Measurements from ENCODE around the gene SIK3. TPM values are rescaled to one million over a fixed set of nuclear protein-coding genes. Genes with fewer than 3 reads are reported as not detected.
"Not testable (repeated sequence)": the region's sequence is repeated elsewhere in the genome, so short reads cannot be mapped to it uniquely, and the experiment has no call there.

SIK3 gene
- total RNA-seq, 1 donor from 2014 or later, result 28.7 TPM

DNA sequence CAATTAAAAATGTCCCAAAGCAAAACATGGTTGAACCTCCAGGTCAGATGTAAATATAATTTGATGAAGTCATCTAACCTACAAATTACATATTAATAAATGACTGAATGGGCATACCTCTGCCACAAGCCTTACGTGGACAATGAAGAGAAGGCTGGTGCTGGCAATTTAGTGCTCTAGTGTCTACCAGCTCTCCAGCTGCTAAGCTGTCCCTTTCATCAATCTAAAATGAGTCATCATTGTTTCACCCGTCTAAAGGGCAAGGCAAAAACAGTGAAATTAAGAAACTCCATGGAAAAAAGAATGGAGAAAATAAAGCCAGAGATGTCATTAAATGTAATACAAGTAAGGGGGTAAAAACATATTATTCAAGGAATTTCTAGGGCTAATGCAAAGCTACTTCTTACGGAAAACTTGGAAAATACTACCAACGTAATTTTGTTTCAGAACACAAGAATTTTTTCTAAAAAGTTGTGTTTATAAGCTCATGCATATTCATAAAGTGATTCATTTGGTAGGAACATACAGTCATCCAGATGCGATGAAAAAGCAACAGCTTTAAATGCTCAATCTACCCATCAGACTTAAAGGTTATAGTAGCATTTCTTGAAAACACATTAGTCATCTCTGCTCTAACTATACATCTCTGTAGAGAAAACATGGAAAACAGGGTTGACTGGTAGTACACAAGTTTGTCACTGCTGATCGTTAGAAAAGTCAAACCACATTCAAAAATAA is 71.5 kb downstream of the SIK3 start:
- intact Hi-C loops (cut with DNase I), result no loop called here
- no peak for DNase-seq (ENCODE audit: missing footprints)
- no peak for ATAC-seq

- ATAC-seq; intact Hi-C loops (cut with DNase I); DNase-seq (ENCODE audit: missing footprints): not testable (repeated sequence)
Observed at GRCh38 chr11:117023707-117024106, 74.5 kb downstream of the SIK3 start.

DNA sequence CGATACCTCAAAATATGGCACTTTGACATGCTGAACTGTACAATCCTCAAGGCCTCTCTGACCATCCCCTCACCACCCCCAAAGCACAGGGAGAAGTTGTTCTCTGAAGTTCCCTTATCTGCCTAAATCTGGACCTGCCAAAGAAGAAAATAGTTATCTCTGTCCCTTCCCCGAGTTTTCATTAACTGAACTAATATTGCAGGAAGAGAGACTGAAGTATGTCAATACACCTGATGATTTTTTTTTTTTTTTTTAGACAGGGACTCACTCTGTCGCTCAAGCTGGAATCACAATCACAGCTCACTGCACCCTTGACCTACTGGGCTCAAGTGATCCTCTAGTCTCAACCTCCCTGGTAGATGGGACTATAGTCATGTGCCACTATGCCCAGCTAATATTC is 75.0 kb downstream of the SIK3 start:
- ATAC-seq (no peak), DNase-seq (ENCODE audit: missing footprints) (no peak)
- intact Hi-C loops (cut with DNase I), result no loop called here

- ATAC-seq (no peak), DNase-seq (ENCODE audit: missing footprints) (no peak)
- intact Hi-C loops (cut with DNase I), result no loop called here
Observed at GRCh38 chr11:117022526-117022925, 75.7 kb downstream of the SIK3 start.

- no peak for ATAC-seq
- no peak for DNase-seq (ENCODE audit: missing footprints)
- intact Hi-C loops (cut with DNase I), result no loop called here
Observed at GRCh38 chr11:117020869-117021564, 77.2 kb downstream of the SIK3 start.

DNA sequence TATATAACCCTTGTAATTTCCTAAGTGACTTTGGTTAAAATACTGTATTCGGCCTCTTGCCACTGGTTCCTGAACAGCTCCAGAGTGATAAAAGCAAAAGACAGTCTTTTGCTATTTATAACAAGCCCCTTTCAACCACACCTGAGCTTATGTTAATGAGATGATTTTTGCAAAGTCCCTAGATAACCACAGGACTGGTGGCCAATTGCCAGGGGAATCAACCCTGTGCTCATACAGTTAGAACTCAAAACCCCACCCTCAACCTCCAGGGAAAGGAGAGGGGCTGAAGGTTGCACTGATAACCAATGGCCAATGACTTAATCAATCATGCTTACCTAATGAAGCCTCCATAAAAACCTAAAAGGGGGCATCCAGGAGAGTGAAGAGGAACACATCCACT is 77.9 kb downstream of the SIK3 start:
- no peak for DNase-seq (ENCODE audit: missing footprints)
- intact Hi-C loops (cut with DNase I), result no loop called here
- ATAC-seq, result no peak

DNA sequence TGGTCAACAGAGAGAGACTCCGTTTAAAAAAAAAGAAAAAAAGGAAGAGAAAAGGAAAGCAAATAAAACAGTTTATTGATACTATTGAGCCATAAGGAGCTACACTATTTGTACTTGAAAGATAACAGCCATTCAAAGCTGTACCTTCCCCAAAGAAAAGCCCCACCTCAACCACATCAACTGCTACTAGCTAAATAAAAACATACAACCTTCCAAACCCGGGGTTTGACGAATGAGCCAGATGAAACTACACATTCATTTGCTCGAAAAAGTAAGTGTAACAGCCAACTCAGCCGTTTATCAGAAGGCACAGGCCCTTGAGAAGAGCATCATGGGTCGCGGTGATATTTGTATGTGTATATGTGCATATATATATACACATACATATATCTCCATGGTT is 78.4 kb downstream of the SIK3 start:
- intact Hi-C loops (cut with DNase I), result no loop called here
- no peak for DNase-seq (ENCODE audit: missing footprints)
- no peak for ATAC-seq

DNA sequence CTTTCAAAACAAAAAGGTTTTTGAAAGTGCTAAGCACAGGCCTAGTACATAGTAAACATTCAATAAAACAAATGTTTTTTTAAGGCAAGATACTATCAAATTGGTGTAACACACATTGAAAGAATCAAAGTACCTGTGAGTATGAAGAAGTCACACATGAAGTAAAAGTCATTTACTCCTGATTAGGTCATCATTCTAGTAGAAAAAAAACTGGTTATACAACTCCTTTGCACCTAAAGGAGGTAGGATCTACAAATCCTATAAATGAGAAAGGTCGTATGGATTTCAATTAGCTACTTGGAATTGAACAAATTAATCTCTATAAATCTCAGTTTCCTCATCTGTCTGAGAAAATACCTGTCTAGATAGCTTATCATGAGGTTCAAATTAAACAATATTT is 80.8 kb downstream of the SIK3 start:
- intact Hi-C loops (cut with DNase I), result no loop called here
- ATAC-seq (no peak), DNase-seq (ENCODE audit: missing footprints) (no peak)

DNA sequence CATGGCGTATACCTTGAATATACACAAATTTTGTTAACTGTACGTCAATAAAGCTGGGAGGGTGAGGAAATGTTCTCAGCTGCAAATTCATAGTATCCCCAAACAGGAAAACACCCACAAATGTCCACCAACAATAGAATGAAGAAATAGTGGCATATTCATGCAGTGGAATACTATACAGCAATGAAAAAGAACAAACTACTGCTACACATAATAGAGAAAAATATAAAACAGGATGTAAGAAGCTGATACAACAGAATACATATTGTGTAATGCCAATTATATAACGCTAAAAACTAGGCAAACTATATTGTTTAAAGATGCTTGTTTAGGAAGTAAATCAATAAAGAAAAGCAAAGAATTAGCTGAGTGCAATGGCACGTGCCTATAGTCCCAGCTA is 81.5 kb downstream of the SIK3 start:
- ATAC-seq (no peak), DNase-seq (ENCODE audit: missing footprints) (no peak)
- intact Hi-C loops (cut with DNase I), result no loop called here

DNA sequence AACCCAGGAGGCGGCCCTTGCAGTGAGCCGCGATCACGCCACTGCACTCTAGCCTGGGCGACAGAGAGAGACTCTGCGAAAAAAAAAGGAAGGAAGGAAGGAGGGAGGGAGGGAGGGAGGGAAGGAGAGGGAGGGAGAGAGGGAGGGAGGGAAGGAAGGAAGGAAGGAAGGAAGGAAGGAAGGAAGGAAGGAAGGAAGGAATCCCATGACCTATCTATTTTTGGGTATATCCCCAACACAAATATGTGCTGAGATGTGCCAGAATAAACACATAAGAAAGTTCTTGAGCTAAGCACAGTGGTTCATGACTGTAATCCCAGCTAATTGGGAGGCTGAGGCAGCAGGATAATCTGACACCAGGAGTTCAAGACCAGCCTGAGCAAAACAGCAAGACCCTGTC is 82.0 kb downstream of the SIK3 start:
- intact Hi-C loops (cut with DNase I), result no loop called here
- DNase-seq (ENCODE audit: missing footprints) (no peak), ATAC-seq (no peak)

- intact Hi-C loops (cut with DNase I), result no loop called here
- DNase-seq (ENCODE audit: missing footprints) (no peak), ATAC-seq (no peak)
Observed at GRCh38 chr11:117011541-117011898, 86.7 kb downstream of the SIK3 start.

DNA sequence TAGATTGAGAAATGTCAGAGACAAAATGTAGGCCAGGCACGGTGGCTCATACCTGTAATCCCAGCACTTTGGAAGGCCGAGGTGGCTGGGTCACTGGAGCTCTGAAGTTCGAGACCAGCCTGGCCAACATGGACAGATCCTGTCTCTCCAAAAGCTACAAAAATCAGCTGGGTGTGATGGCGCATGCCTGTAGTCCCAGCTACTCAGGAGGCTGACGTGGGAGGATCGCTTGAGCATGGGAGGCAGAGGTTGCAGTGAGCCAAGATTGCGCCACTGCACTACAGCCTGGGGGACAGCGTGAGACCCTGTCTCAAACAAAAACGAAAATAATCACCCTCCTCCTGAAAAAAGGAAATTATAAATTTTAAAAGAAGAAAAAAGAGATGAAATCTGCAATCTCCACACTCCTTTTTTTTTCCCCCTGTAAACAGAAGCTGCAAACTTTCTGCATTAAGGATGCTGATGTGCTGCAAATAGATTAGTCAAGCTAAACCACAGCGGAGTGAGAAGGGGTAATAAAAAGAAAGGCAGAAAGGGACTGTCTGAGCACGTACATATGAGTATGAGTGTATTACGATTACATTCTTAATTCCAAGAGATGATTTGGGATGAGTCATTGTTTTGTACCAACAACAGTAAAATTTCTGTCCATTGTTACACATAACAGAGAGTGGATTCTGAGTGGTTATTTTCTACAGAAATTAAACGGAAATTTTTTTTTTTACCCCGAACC is 87.3 kb downstream of the SIK3 start:
- no peak for DNase-seq (ENCODE audit: missing footprints)

DNA sequence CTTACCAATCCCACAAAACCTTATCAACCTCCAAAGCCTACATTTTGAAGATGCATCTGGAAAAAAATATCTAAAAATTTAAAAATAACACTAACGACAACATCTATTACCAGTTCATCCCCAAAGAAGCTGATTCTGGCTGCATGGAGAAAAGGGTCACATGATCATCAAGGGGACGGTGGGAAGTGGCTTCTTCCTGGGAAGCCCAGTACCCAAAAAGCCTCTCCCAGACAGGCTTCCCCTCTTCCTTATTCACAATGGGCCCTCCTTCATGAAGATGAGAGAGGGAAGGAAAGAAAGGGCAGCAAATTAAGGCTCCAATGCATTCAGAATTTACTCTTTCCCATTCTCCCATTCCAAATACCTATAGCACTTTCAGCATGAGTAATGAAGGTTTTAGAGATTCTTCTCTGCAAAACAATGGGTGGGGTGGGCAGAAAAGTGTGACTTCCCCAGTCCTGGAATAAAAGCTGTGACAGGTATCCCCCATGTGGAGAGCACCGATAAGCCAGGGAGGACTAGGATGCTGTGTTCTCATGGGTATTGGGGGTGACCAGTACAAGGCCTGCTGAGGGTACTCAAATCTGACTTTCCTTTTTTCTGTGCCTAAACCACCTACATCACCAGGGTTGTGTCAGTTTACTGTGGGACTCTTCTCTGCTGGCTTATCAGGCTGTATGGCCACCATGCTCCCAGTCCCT is 88.2 kb downstream of the SIK3 start:
- no peak for ATAC-seq
- no peak for DNase-seq (ENCODE audit: missing footprints)
- intact Hi-C loops (cut with DNase I), result no loop called here

More for the DNA sequence above, 87.3 kb downstream of the SIK3 start:
- intact Hi-C loops (cut with DNase I), result no loop called here
- no peak for ATAC-seq

GRCh38 chr11:117005758-117006157 is 92.5 kb downstream of the SIK3 start:
- no peak for ATAC-seq

DNA sequence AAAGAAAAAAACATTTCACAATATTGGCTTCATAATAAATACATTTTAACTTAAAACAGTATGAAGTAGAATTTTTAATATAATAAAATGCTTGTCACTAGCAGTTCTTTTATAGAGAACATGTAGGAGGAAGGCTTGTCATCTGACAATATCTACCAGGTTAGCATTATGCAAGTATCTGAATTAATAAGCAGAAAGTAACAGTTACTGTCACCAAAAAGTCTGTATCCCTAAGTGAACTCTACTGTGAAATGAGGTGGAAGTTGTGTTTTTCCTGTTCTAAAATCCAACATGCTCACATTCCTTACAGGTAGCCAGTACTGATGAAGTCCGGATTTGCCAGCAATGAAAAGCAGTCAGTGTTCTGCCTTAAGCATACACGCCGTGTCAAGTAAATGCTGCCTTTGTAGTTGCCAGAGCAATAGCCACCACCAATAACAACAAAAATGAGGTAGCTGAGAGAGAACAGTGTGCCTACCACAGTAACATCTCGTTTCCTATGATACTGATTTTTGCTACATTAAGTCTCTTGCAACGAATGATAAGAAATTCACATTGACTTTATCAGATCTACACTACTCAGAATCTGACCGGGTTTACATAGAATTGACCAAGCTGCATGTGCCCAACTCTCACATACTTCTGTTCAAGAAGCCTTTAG is 95.5 kb downstream of the SIK3 start:
- DNase-seq (ENCODE audit: missing footprints) (no peak), ATAC-seq (peak; percentile 20)
- intact Hi-C loops (cut with DNase I), result no loop called here

More at GRCh38 chr11:117005758-117006157, 92.5 kb downstream of the SIK3 start:
- intact Hi-C loops (cut with DNase I), result no loop called here
- DNase-seq (ENCODE audit: missing footprints), result no peak

- ATAC-seq (peak; percentile 20), DNase-seq (ENCODE audit: missing footprints) (no peak)
- intact Hi-C loops (cut with DNase I), result no loop called here
Observed at GRCh38 chr11:117000014-117000737, 98.1 kb downstream of the SIK3 start.

- intact Hi-C loops (cut with DNase I), result no loop called here
- DNase-seq (ENCODE audit: missing footprints) (no peak), ATAC-seq (no peak)
Observed at GRCh38 chr11:116997071-116997470, 101.2 kb downstream of the SIK3 start.

DNA sequence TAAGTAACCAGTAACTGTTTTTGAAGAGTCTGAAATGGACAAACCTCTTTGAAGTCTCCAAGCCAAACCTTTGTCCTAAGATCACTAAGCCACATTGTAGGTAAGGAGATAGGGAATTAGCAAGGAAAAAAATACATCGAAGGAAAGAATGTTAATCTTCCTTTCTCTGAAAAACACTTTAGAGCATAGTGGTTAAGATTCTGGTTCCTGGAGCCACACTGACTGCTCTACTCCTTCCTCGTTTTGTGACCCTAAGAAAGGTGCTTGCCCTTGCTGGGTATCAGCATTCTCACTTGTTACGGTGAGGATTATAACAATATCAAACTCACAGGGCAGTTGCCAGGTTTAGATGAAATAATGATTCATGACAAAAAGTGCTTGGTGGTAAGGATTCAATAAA is 104.0 kb downstream of the SIK3 start:
- intact Hi-C loops (cut with DNase I), result no loop called here
- no peak for DNase-seq (ENCODE audit: missing footprints)
- ATAC-seq, result no peak

All from Right ventricle myocardium inferior (tissue), 1 donor.